Activated CD8-positive, alpha-beta memory T cell treated with anti-CD3 and anti-CD28 coated beads, Interleukin-2, amount 50 U/mL, for 24 hours (primary cell): Measurements from ENCODE around the gene TNFRSF6B.
"Not testable (repeated sequence)": the region's sequence is repeated elsewhere in the genome, so short reads cannot be mapped to it uniquely, and the experiment has no call there.

Experiments
- DNase-seq: peaks from one replicate; pipeline ENCODE4 v3.0.0-alpha.2; 2020; ENCODE audit errors: extremely low read depth

TNFRSF6B gene

GRCh38 chr20:63662813-63663189 lies 33.7 kb upstream of the TNFRSF6B start:
- no peak for DNase-seq

GRCh38 chr20:63663332-63664066 lies 33.0 kb upstream of the TNFRSF6B start:
- no peak for DNase-seq

GRCh38 chr20:63664143-63664851 lies 32.2 kb upstream of the TNFRSF6B start:
- no peak for DNase-seq

GRCh38 chr20:63664861-63665594 lies 31.4 kb upstream of the TNFRSF6B start:
- DNase-seq = no peak

- DNase-seq = no peak
Measured at GRCh38 chr20:63665708-63666107, 30.7 kb upstream of the TNFRSF6B start.

GRCh38 chr20:63667858-63668257 lies 28.6 kb upstream of the TNFRSF6B start:
- no peak for DNase-seq

GRCh38 chr20:63668351-63668750 lies 28.1 kb upstream of the TNFRSF6B start:
- DNase-seq = no peak

GRCh38 chr20:63671695-63672094 lies 24.8 kb upstream of the TNFRSF6B start:
- not testable (repeated sequence) for DNase-seq

- no peak for DNase-seq
Measured at GRCh38 chr20:63672666-63673065, 23.8 kb upstream of the TNFRSF6B start.

GRCh38 chr20:63673951-63674350 lies 22.5 kb upstream of the TNFRSF6B start:
- DNase-seq = no peak

GRCh38 chr20:63675681-63676368 lies 20.6 kb upstream of the TNFRSF6B start:
- DNase-seq = no peak

- no peak for DNase-seq
Measured at GRCh38 chr20:63678071-63678470, 18.4 kb upstream of the TNFRSF6B start.

GRCh38 chr20:63678667-63679465 lies 17.6 kb upstream of the TNFRSF6B start:
- DNase-seq = no peak

GRCh38 chr20:63679799-63680305 lies 16.6 kb upstream of the TNFRSF6B start:
- DNase-seq = no peak

- DNase-seq = no peak
Measured at GRCh38 chr20:63680427-63680826, 16.0 kb upstream of the TNFRSF6B start.

GRCh38 chr20:63680857-63681608 lies 15.4 kb upstream of the TNFRSF6B start:
- no peak for DNase-seq

- no peak for DNase-seq
Measured at GRCh38 chr20:63681609-63682142, 14.8 kb upstream of the TNFRSF6B start.

GRCh38 chr20:63682384-63683139 lies 13.9 kb upstream of the TNFRSF6B start:
- DNase-seq = no peak
